DMS153 treated with DMSO at 0.1 percent for 48 hours (cell line): ENCODE measurements around the gene ARPC3.
"Not testable (repeated sequence)": the region's sequence is repeated elsewhere in the genome, so short reads cannot be mapped to it uniquely, and the experiment has no call there.

ENCODE experiments used
- DNase-seq: peaks from one replicate; lab custom pipeline; 2025; ENCODE audit not compliant: unreplicated experiment; lab: John Stamatoyannopoulos, UW

The ARPC3 gene

DNA sequence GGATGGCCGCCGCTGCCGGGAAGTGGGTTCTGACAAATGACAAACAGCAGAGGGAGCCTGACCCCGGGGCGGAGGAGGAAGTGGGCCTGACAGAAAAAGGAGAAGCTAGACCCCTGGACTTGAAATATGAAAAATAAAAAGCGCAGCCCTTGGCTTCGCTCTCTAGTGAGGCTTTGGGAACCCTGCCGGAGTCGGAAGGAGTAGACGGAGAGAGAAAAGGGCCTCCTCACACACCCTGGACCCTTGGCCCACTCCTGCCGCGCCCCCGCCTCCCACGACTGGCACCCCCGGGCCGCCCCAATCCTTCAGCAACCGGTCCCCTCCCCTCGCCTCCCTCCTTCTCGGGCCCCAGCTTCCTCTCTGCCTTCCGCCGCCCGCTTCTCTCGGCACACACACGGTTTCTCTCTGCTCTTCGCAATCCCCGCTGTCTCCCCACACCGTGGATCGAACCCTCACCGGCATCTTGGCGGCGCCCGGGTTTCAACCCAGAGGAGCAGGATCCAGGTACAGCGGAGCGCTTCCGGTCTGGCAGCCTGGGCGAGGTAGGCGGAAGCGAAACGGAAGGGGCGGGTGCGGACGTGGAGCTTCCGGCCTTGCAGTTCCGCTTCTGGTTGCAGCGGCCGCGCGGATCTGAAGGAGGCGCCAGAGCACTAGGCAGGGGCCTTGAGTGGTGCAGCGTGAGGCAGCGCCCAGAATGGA is at the start of gene ARPC3:
Gene ARPC3, minus strand, starts transcription at position 539 of the 699 bp plus-strand sequence. Its CDS starts 77 bp downstream, at position 462.
- DNase-seq = peak; percentile 94

- DNase-seq = no peak
These were observed 49.0 kb upstream of the ARPC3 start for GRCh38 chr12:110498984-110499706.

- DNase-seq = no peak
These were observed 25.3 kb upstream of the ARPC3 start for GRCh38 chr12:110475426-110475825.

GRCh38 chr12:110468214-110469048 is 18.3 kb upstream of the ARPC3 start, which contains the start of the genes FAM216A and GPN3:
FAM216A (plus strand) TSS chr12:110468845; CDS start chr12:110468876, 31 bp downstream.
GPN3 (minus strand) TSS chr12:110468257; CDS start chr12:110468203, 54 bp downstream.
- peak; percentile 95 for DNase-seq

GRCh38 chr12:110467847-110468213 is 17.7 kb upstream of the ARPC3 start:
- DNase-seq = no peak

DNA sequence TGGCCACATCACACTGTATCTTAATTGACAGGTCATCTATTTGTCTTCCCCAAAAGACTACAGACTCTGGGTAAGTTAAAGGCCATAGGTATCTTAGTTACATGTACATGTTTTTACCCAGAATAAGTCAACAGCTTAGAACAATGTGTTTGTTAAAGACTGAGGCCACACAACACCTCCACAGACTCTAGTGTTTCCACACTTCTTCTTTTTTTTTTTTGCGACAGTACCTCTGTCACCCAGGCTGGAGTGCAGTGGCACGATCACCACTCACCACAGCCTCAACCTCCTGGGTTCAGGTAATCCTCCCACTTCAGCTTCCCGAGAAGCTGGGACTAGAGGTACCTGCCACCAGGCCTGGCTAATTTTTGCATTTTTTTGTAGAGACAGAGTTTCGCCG is 16.7 kb upstream of the ARPC3 start:
- DNase-seq = no peak

GRCh38 chr12:110465765-110466164 is 15.6 kb upstream of the ARPC3 start:
- DNase-seq = not testable (repeated sequence)

- no peak for DNase-seq
These were observed 14.9 kb upstream of the ARPC3 start for GRCh38 chr12:110465024-110465423.

DNA sequence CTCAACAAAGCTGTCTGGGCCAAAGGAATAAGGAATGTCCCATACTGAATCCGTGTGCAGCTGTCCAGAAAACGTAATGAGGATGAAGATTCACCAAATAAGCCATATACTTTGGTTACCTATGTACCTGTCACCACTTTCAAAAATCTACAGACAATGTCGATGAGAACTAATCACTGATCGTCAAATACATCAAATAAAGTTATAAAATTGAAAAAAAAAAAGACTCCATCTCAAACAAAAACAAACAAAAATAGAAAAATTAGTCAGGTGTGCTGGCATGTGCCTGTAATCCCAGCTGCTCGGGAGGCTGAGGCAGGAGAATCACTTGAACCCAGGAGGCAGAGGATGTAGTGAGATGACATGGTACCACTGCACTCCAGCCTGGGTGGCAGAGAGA is 11.1 kb upstream of the ARPC3 start:
- DNase-seq = not testable (repeated sequence)

DNA sequence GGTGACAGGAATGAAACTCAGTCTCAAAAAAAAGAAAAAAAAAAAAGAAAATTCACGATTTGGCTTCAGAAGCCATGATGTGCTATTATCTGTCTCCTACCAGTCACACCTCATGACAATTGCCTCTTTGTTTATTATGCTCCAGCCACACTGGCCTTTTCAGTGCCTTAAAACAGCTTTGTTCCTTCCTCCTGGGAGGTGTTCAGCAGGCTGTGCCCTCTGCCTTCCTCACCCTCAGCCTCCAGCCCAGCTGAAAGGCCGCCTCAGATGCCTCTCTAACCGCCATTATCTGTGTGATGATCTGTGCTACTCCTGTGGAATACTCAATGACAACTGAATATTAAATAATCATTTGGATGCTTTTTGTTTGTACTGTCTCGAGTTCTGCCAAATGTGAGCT is 8.6 kb upstream of the ARPC3 start:
- DNase-seq = no peak

DNA sequence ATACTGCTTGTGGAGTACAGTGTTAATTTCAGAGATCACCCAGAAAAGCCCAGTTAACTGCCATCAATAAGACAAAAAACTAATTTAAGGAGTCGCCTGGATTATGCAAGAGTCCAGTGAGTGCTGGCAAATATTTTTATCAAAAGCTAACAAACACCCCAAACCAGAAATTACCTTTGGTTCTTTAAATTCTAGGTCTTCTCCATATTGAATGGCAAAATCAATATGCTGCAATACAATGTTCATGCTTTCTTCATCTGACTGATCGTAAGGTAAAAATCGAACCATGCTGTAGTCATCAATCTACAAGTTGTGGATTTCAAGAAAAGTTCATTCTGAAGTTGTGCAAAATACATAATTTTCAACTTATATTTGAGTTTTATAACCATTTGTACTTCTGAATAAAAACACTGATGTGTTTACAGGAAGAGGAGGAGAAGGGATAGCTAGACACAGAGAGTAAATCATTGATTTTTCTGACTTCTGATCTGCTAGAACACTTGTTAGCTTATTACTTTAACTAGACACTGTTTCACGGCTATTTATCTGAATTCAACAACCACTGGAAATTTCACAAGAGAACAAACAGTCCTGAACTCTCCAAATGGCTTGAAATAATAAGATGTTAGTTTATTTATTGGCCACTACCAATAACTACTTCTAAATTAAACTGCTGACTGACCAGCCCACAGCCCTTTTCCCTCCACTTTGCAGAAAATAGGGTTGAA is 3.6 kb upstream of the ARPC3 start:
- DNase-seq = no peak

- no peak for DNase-seq
These were observed 1.1 kb upstream of the ARPC3 start for GRCh38 chr12:110451263-110451662.

GRCh38 chr12:110444455-110444854 is 5.7 kb downstream of the ARPC3 start:
- DNase-seq = no peak

- DNase-seq = no peak
These were observed 13.9 kb downstream of the ARPC3 start for GRCh38 chr12:110436231-110436630.

- no peak for DNase-seq
These were observed 18.1 kb downstream of the ARPC3 start for GRCh38 chr12:110431957-110432587.

GRCh38 chr12:110429676-110430075 is 20.5 kb downstream of the ARPC3 start:
- DNase-seq = not testable (repeated sequence)

DNA sequence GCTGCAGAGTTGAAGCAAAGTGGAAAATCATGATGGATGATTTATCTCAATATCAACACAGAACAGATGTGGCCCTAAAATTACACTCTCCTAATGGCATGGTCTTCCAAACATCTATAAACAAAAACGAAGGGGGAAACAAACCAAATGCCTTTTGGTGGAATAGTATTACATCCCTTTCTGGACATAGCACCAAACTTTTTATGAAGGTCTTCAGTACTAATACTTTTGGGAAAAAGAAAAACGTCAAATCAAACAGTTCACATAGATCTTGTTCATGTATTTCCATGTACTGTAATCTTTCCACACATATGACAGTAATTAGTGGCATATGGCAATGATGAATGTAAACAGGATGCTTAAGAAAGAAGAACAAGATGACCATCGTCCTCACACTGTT is 23.7 kb downstream of the ARPC3 start:
- DNase-seq = no peak

DNA sequence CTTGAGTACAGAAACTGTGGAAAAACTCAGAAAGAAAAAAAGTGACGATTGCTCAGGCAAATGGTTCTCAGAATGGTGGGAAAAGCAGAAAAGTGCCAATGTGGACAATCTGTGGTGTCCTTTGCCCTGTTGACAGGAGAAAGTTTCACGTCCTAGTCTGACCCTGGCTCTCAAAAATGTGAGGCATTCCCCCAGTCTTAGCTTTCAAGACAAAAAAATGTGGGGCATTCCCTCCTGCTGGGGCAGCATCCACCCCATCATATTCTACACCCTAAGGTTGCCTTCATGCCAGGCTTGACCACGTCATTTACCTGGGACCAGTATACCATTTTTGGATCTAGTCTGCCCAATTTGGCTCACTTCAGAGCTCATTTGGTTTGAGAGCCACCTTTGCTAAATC is 25.9 kb downstream of the ARPC3 start:
- no peak for DNase-seq

DNA sequence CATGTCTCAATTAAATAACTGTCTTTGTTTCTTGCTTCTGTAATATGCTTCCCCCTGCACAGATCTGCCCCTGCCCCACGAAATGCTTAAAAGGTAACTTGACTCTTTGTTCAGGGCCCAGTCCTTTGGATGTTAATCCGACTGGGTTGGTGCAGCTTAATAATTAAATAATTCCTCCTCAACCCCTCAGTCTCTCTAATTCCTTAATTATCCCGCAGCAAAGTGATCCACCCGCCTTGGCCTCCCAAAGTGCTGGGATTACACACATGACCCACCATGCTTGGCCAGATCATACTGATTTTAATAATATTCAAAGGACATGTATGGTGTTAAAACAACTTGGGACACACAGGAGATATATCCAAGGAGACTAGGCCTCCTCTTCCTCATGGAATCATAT is 28.4 kb downstream of the ARPC3 start:
- no peak for DNase-seq

DNA sequence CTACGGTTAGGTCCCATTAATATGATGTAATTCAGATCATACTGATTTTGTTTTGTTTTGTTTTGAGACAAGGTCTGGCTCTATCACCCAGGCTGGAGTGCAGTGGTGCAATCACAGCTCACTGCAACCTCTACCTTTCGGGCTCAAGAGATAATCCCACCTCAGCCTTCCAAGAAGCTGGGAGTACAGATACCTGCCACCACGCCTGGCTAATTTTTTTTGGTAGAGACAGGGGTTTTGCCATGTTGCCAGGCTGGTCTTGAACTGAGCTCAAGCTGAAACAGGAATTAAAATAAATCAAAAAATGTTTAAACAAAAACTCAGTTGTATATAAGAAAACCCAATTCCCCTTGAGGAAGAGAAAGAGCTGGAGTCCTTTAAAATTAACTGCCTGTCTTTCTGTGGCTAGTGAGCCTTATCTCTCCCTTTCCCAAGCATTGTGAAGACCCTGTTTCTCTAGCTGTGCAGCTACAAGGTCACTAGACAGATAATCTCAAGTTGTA is 28.9 kb downstream of the ARPC3 start:
- no peak for DNase-seq
